H1 (cell line): ENCODE data around the gene CMTM5. TPM values are rescaled to one million over a fixed set of nuclear protein-coding genes. Genes with fewer than 3 reads are reported as not detected.

Source experiments
- CTCF ChIA-PET: fragments of 300-600 bp; sonication (Branson Sonifier 250); formaldehyde crosslinking; loops from one replicate; lab custom pipeline; 2021; ENCODE audit not compliant: partially characterized antibody; lab: Charles Lee
- POLR2A ChIA-PET: fragments of 300-600 bp; sonication (Branson Sonifier 250); formaldehyde crosslinking; loops from one replicate; lab custom pipeline; 2021; ENCODE audit warnings: inconsistent platforms; ENCODE audit not compliant: partially characterized antibody; lab: Charles Lee
- DNase-seq, 2 experiments: peaks; one replicate each; pipeline versions ENCODE4 v3.0.0 to v3.0.0-alpha.2; 2010 to 2022; ENCODE audit warnings: low spot score in 2 of 2, low read depth in 1 of 2, mixed read lengths in 1 of 2
- FAIRE-seq: peaks from 2 replicates; lab custom pipeline; 2011; peaks lifted over from hg19 to GRCh38; lab: Jason Lieb, UNC
- H2AFZ ChIP-seq: 2 replicates; pipeline ENCODE4 v1.8.1; 2012; ENCODE audit warnings: low read length, inconsistent platforms
- H2AK5ac ChIP-seq: 2 replicates; pipeline ENCODE4 v1.6.1; 2013; ENCODE audit warnings: low read depth, low read length
- H2BK120ac ChIP-seq: replicated peaks from 2 replicates; pipeline ENCODE3; 2013; ENCODE audit warnings: low read depth, low read length, inconsistent platforms
- H2BK12ac ChIP-seq: 2 replicates; pipeline ENCODE4 v1.6.1; 2013; ENCODE audit warnings: low read depth, low read length
- H2BK15ac ChIP-seq: 2 replicates; pipeline ENCODE4 v1.6.1; 2013; ENCODE audit warnings: low read length
- H2BK20ac ChIP-seq: 2 replicates; pipeline ENCODE4 v1.6.1; 2013; ENCODE audit warnings: low read length
- H2BK5ac ChIP-seq: 2 replicates; pipeline ENCODE4 v1.6.1; 2013; ENCODE audit warnings: low read depth, low read length
- H3K14ac ChIP-seq: 2 replicates; pipeline ENCODE4 v1.6.1; 2013; ENCODE audit warnings: inconsistent platforms; ENCODE audit not compliant: insufficient read length
- H3K18ac ChIP-seq: 2 replicates; pipeline ENCODE4 v1.6.1; 2013; ENCODE audit warnings: low read length; ENCODE audit errors: extremely low read depth
- H3K23ac ChIP-seq: 2 replicates; pipeline ENCODE4 v1.6.1; 2013; ENCODE audit warnings: inconsistent platforms; ENCODE audit not compliant: insufficient read length
- H3K23me2 ChIP-seq: 2 replicates; pipeline ENCODE4 v1.6.1; 2013; ENCODE audit warnings: low read depth, low read length
- H3K27ac ChIP-seq: 2 replicates; pipeline ENCODE4 v1.6.1; 2011; ENCODE audit warnings: low read depth, low read length, inconsistent platforms
- H3K27me3 ChIP-seq, 4 experiments: replicated peaks in 1 of 4; 1 replicate in 1 of 4; 2 replicates in 3 of 4; pipeline versions ENCODE4 v1.6.1 to v1.8.1; 2011 to 2013; ENCODE audit warnings: low read length in 3 of 4, mild to moderate bottlenecking in 3 of 4, inconsistent platforms in 2 of 4, mixed read lengths in 2 of 4, moderate library complexity in 1 of 4; ENCODE audit not compliant: control insufficient read depth in 3 of 4, insufficient read depth in 3 of 4; ENCODE audit errors: extremely low read depth in 1 of 4
- H3K36me3 ChIP-seq, 4 experiments: 2 replicates each; pipeline versions ENCODE4 v1.6.1 to v1.8.1; 2011 to 2013; ENCODE audit warnings: mild to moderate bottlenecking in 4 of 4, low read length in 3 of 4, moderate library complexity in 2 of 4, control low read depth in 1 of 4, inconsistent platforms in 1 of 4; ENCODE audit not compliant: insufficient read depth in 4 of 4, control insufficient read depth in 2 of 4
- H3K4ac ChIP-seq: replicated peaks from 2 replicates; pipeline ENCODE3; 2013; ENCODE audit warnings: low read length, low read depth, mixed read lengths, inconsistent platforms; ENCODE audit not compliant: insufficient read length
- H3K4me1 ChIP-seq, 4 experiments: replicated peaks in 1 of 4; 1 replicate in 1 of 4; 2 replicates in 3 of 4; pipeline versions ENCODE4 v1.6.1 to v1.8.1; 2011 to 2013; ENCODE audit warnings: low read length in 3 of 4, inconsistent platforms in 2 of 4, mixed read lengths in 1 of 4; ENCODE audit not compliant: insufficient read depth in 4 of 4, control insufficient read depth in 3 of 4
- H3K4me2 ChIP-seq, 2 experiments: 2 replicates each; pipeline versions ENCODE4 v1.6.1 to v1.8.1; 2011 to 2013; ENCODE audit warnings: low read depth in 2 of 2, low read length in 2 of 2, control low read depth in 1 of 2, inconsistent platforms in 1 of 2, mild to moderate bottlenecking in 1 of 2; ENCODE audit not compliant: insufficient read depth in 1 of 2
- H3K4me3 ChIP-seq, 4 experiments: fragments of 200-600, 300-600 bp in 1 of 4; sonication (generic), shearing (Covaris generic), sonication (Bioruptor Twin) in 1 of 4; 2 replicates each; pipeline versions ENCODE4 v1.5.1 to v1.8.1; 2011 to 2016; ENCODE audit warnings: low read length in 4 of 4, low read depth in 3 of 4, control low read depth in 2 of 4, inconsistent platforms in 2 of 4, mild to moderate bottlenecking in 2 of 4, mixed read lengths in 1 of 4, moderate library complexity in 1 of 4; ENCODE audit not compliant: insufficient read depth in 2 of 4; ENCODE audit errors: extremely low read depth in 1 of 4
- H3K56ac ChIP-seq: replicated peaks from 2 replicates; pipeline ENCODE3; 2013; ENCODE audit warnings: low read depth, mild to moderate bottlenecking, mixed read lengths, low read length, inconsistent platforms; ENCODE audit not compliant: insufficient read length
- H3K79me1 ChIP-seq: 2 replicates; pipeline ENCODE4 v1.6.1; 2013; ENCODE audit warnings: low read depth, low read length, control low read depth
- H3K79me2 ChIP-seq, 2 experiments: 2 replicates each; pipeline versions ENCODE4 v1.6.1 to v1.8.1; 2012 to 2013; ENCODE audit warnings: low read length in 2 of 2, mild to moderate bottlenecking in 2 of 2, inconsistent platforms in 1 of 2; ENCODE audit not compliant: insufficient read depth in 2 of 2, control insufficient read depth in 1 of 2
- H3K9ac ChIP-seq, 4 experiments: replicated peaks in 1 of 4; 1 replicate in 1 of 4; 2 replicates in 3 of 4; pipeline versions ENCODE4 v1.6.1 to v1.8.1; 2011 to 2013; ENCODE audit warnings: low read depth in 3 of 4, low read length in 3 of 4, control low read depth in 2 of 4, mild to moderate bottlenecking in 2 of 4, moderate library complexity in 2 of 4, inconsistent platforms in 1 of 4; ENCODE audit errors: extremely low read depth in 1 of 4
- H3K9me3 ChIP-seq, 2 experiments: 2 replicates each; pipeline versions ENCODE4 v1.6.1 to v1.8.1; 2012 to 2013; ENCODE audit warnings: mild to moderate bottlenecking in 2 of 2, moderate library complexity in 2 of 2, control low read depth in 1 of 2, inconsistent platforms in 1 of 2, low read depth in 1 of 2, low read length in 1 of 2, mixed read lengths in 1 of 2; ENCODE audit not compliant: insufficient read depth in 2 of 2
- H4K20me1 ChIP-seq, 2 experiments: replicated peaks in 1 of 2; 2 replicates each; pipeline versions ENCODE3 to v1.8.1; 2011 to 2013; ENCODE audit warnings: inconsistent platforms in 2 of 2, low read length in 2 of 2, mild to moderate bottlenecking in 1 of 2; ENCODE audit not compliant: insufficient read depth in 2 of 2, control insufficient read depth in 1 of 2
- H4K5ac ChIP-seq: 2 replicates; pipeline ENCODE4 v1.6.1; 2013; ENCODE audit warnings: low read length, low read depth, mixed read lengths, inconsistent platforms; ENCODE audit not compliant: insufficient read length
- H4K8ac ChIP-seq: 2 replicates; pipeline ENCODE4 v1.8.0; 2013; ENCODE audit warnings: mild to moderate bottlenecking, moderate library complexity, low read length, inconsistent platforms; ENCODE audit not compliant: insufficient read depth; ENCODE audit errors: extremely low read depth
- H4K91ac ChIP-seq: replicated peaks from 2 replicates; pipeline ENCODE3; 2013; ENCODE audit warnings: low read length, mixed read lengths, inconsistent platforms; ENCODE audit not compliant: insufficient read length
- CBX5 ChIP-seq: fragments of 300-800, 300-1000 bp; sonication (generic); IDR thresholded peaks from 2 replicates; pipeline ENCODE4 v1.7.1; 2016; ENCODE audit warnings: antibody characterized with exemption, low read length, low read depth
- CEBPB ChIP-seq: IDR thresholded peaks from 2 replicates; pipeline ENCODE4 v1.6.1; 2012; ENCODE audit warnings: low read depth, low read length
- JUN ChIP-seq: IDR thresholded peaks from 2 replicates; pipeline ENCODE4 v1.6.1; 2011; ENCODE audit warnings: low read depth, mild to moderate bottlenecking, improper control_type of control experiment, low read length
- JUND ChIP-seq: IDR thresholded peaks from 2 replicates; pipeline ENCODE4 v1.6.1; 2011; ENCODE audit warnings: mild to moderate bottlenecking, improper control_type of control experiment, low read length
- TCF12 ChIP-seq: IDR thresholded peaks from 2 replicates; pipeline ENCODE4 v1.6.1; 2011; ENCODE audit warnings: low read depth, mild to moderate bottlenecking, low read length
- WGBS, 2 experiments: shearing (Covaris generic) in 1 of 2; methylation state at CpG; one replicate each; pipeline versions ENCODE4 v1.1.6 to v1.1.7; 2013 to 2015; ENCODE audit warnings: low lambda C conversion rate in 2 of 2, mixed read lengths in 2 of 2, inconsistent platforms in 1 of 2, low coverage in 1 of 2, missing lambda C conversion rate in 1 of 2; ENCODE audit not compliant: insufficient replicate concordance in 2 of 2, insufficient coverage in 1 of 2, insufficient read length in 1 of 2; ENCODE audit errors: extremely low coverage in 1 of 2, missing lambda C conversion rate in 1 of 2; 5-methylcytosine and 5-hydroxymethylcytosine counted together
- polyA plus RNA-seq, 7 experiments: library from polyadenylated mRNA; depleted of rRNA in 3 of 7; stranded (reverse) in 5 of 7; unstranded in 2 of 7; fragments of >200 nt in 5 of 7; fragments of 200-250 nt in 2 of 7; gene quantifications; 1 replicate in 5 of 7; 2 replicates in 1 of 7; 4 replicates in 1 of 7; pipeline versions ENCODE4 v1.2.1 to v1.2.3, GENCODE V29; 2011 to 2013; ENCODE audit warnings: missing spikeins in 2 of 7, mixed read lengths in 2 of 7
- total RNA-seq: library from RNA; stranded (reverse); fragmentation: NEBNext Ultra II Directional; extraction: Animal tissue kit (Norgen Biotek cat#: 25700); gene quantifications from 2 replicates; pipeline ENCODE4 v1.2.1, GENCODE V29; 2021

CMTM5 gene
- total and polyA plus RNA-seq, 2 of the 8 experiments (the other 6 are each of a cell fraction or from before 2014, with no cell fraction given): 2.1 TPM; not detected in 1

- Histone ChIP-seq H2AFZ (no peak overlapping the region), H2BK12ac (no peak overlapping the region), H3K56ac (no peak overlapping the region), H3K79me1 (no peaks in the 10 kb centered on the region), H3K9ac (no peak overlapping the region), H3K27me3 (no peaks in the 10 kb centered on the region; a peak in 1 of 7 replicates), H4K8ac (no peak overlapping the region), H3K79me2 (no peaks in the 10 kb centered on the region), H3K14ac (no peak overlapping the region), H3K4ac (no peak overlapping the region), H3K23me2 (no peaks in the 10 kb centered on the region; the same call in 1 of the 2 replicates), H3K9me3 (no peaks in the 10 kb centered on the region), H2AK5ac (no peak overlapping the region), H3K4me3 (no peak overlapping the region), H3K18ac (no peak overlapping the region), H2BK20ac (no peak overlapping the region), H4K20me1 (no peaks in the 10 kb centered on the region), H3K4me2 (no peak overlapping the region), H4K5ac (no peak overlapping the region), H3K36me3 (no peaks in the 10 kb centered on the region), H2BK5ac (no peak overlapping the region), H3K27ac (no peak overlapping the region), H4K91ac (no peak overlapping the region), H2BK120ac (no peak overlapping the region), H2BK15ac (no peak overlapping the region), H3K4me1 (peaks cover 0 to 10% (median under 1%) of the 10 kb centered on the region in 4 experiments; a peak in 3 of 7 replicates), H3K23ac (no peak overlapping the region)
- POLR2A ChIA-PET: interaction anchor here (1.5 kb wide), 1 partner anchor 10 kb away, joined by 3 read pairs; no protein-coding TSS in a partner anchor
- TF ChIP-seq JUN: no peak
- TF ChIP-seq CBX5: no peak
- TF ChIP-seq TCF12: no peak
- no peak for TF ChIP-seq CEBPB
- no peak for TF ChIP-seq JUND
- CTCF ChIA-PET: interaction anchor here (0.8 to 15.0 kb wide), 12 partner anchors 9 to 408 kb away, joined by 3 to 333 read pairs (median 4); partner anchors contain the start of genes EFS and SLC22A17
- FAIRE-seq (no peak), DNase-seq (no peak)
- 94% methylated on average over 2 of the region's 2 CpGs; no CpG with 5 or more reads in 1 of the 2 experiments for WGBS, 2 experiments
Observed at GRCh38 chr14:23385244-23385641, 8.4 kb downstream of the CMTM5 start.
